ENCODE data around the gene SRPK2. TPM values are rescaled to one million over a fixed set of nuclear protein-coding genes. Genes with fewer than 3 reads are reported as not detected.
"Not testable (repeated sequence)": the region's sequence is repeated elsewhere in the genome, so short reads cannot be mapped to it uniquely, and the experiment has no call there.

The SRPK2 gene
- polyA plus RNA-seq, 1 experiment, result 10.8 TPM

GRCh38 chr7:105304040-105304895 is 84.5 kb downstream of the SRPK2 start:
- no peak for DNase-seq (ENCODE audit: low read depth)
- no peaks in the 10 kb centered on the region for H3K27me3 ChIP-seq (ENCODE audit: control insufficient read depth, insufficient read depth, low read length)
- H3K36me3 ChIP-seq (ENCODE audit: control insufficient read depth, insufficient read depth, low read length), result no peaks in the 10 kb centered on the region
- no peak for TF ChIP-seq CTCF (IDR thresholded peaks at IDR 0.05; ENCODE audit: insufficient read depth, low read depth, low read length)
- H3K4me3 ChIP-seq (ENCODE audit: low read depth, low read length), result no peak overlapping the region
- CTCF ChIA-PET, result interaction anchor here (0.6 kb wide), 2 partner anchors 29 to 803 kb away, joined by 3 to 4 read pairs; no protein-coding TSS in a partner anchor
- POLR2A ChIA-PET, result no interaction called here

DNA sequence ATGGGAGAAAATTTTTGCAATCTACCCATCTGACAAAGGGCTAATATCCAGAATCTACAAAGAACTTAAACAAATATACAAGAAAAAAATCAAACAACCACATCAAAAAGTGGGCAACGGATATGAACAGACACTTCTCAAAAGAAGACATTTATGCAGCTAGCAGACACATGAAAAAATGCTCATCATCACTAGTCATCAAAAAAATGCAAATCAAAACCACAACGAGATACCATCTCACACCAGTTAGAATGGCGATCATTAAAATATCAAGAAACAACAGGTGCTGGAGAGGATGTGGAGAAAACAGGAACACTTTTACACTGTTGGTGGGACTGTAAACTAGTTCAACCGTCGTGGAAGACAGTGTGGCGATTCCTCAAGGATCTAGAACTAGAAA is 88.1 kb downstream of the SRPK2 start:
- H3K36me3 ChIP-seq (ENCODE audit: control insufficient read depth, insufficient read depth, low read length); H3K27me3 ChIP-seq (ENCODE audit: control insufficient read depth, insufficient read depth, low read length); H3K4me3 ChIP-seq (ENCODE audit: low read depth, low read length); CTCF ChIA-PET; DNase-seq (ENCODE audit: low read depth); POLR2A ChIA-PET: not testable (repeated sequence)

- Histone ChIP-seq H3K27me3 (ENCODE audit: control insufficient read depth, insufficient read depth, low read length) (no peaks in the 10 kb centered on the region), H3K36me3 (ENCODE audit: control insufficient read depth, insufficient read depth, low read length) (no peaks in the 10 kb centered on the region), H3K4me3 (ENCODE audit: low read depth, low read length) (no peak overlapping the region)
- ChIA-PET CTCF (interaction anchor here (1.4 kb wide), 1 partner anchor 9 kb away, joined by 3 read pairs; no protein-coding TSS in a partner anchor), POLR2A (no interaction called here)
- no peak for DNase-seq (ENCODE audit: low read depth)
- no peak for TF ChIP-seq CTCF (IDR thresholded peaks at IDR 0.05; ENCODE audit: insufficient read depth, low read depth, low read length)
Measured at GRCh38 chr7:105298439-105298894, 90.3 kb downstream of the SRPK2 start.

DNA sequence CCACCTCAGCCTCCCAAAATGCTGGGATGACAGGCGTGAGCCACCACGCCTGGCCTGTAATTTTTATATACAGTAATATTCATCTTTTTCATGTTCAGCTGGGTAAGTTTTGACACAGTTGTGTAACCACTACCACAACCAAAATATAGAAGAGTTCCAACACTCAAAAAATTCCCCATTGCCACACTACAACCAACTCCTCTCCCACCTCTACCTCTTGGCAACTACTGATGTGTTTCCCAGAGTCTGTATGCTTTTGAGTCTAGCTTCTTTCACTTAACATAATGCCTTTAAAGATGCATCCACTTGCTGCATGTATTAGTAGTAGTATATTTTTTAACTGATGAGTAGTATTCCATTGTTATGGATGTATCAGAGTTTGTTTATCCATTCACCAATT is 90.7 kb downstream of the SRPK2 start:
- no peak for DNase-seq (ENCODE audit: low read depth)

DNA sequence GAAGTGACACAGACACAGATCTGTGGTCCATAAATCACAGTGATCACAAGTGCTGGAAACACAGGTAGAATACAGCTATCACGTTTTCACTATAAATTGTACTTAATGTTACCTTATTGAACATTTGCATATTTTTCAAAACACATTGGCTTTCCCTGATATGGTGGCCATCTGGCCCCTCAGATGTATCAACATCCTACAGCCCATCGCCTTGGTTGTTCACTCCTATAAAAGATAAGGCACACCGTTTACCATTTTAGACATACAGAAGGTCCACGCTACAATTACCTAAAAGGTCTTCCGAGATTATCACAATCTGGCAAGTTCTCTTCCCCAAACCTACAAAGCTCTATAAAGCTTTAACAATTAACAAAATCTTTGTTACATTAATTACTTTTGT is 91.4 kb downstream of the SRPK2 start:
- Histone ChIP-seq H3K36me3 (ENCODE audit: control insufficient read depth, insufficient read depth, low read length) (no peaks in the 10 kb centered on the region), H3K4me3 (ENCODE audit: low read depth, low read length) (no peak overlapping the region), H3K27me3 (ENCODE audit: control insufficient read depth, insufficient read depth, low read length) (no peaks in the 10 kb centered on the region)
- ChIA-PET POLR2A (no interaction called here), CTCF (interaction anchor here (0.7 to 1.4 kb wide), 3 partner anchors 8 to 15 kb away, joined by 3 read pairs; no protein-coding TSS in a partner anchor)
- no peak for DNase-seq (ENCODE audit: low read depth)
- no peak for TF ChIP-seq CTCF (IDR thresholded peaks at IDR 0.05; ENCODE audit: insufficient read depth, low read depth, low read length)

More for the DNA sequence above, 90.7 kb downstream of the SRPK2 start:
- no peak for TF ChIP-seq CTCF (IDR thresholded peaks at IDR 0.05; ENCODE audit: insufficient read depth, low read depth, low read length)
- no peaks in the 10 kb centered on the region for H3K36me3 ChIP-seq (ENCODE audit: control insufficient read depth, insufficient read depth, low read length)
- POLR2A ChIA-PET, result interaction anchor here (0.7 kb wide), 1 partner anchor 55 kb away, joined by 4 read pairs; no protein-coding TSS in a partner anchor
- no peaks in the 10 kb centered on the region for H3K27me3 ChIP-seq (ENCODE audit: control insufficient read depth, insufficient read depth, low read length)
- H3K4me3 ChIP-seq (ENCODE audit: low read depth, low read length), result no peak overlapping the region
- CTCF ChIA-PET, result interaction anchor here (0.7 to 1.4 kb wide), 2 partner anchors 9 to 14 kb away, joined by 3 read pairs; no protein-coding TSS in a partner anchor
